ENCODE data around the gene FRMD3.

The FRMD3 gene

GRCh38 chr9:83327323-83327722, 210.9 kb downstream of the FRMD3 start:
- TF ChIP-seq CTCF (IDR thresholded peaks at IDR 0.05; ENCODE audit: insufficient read depth, low read length, poor library complexity, severe bottlenecking) = no peak
- Histone ChIP-seq H3K4me3 (replicated peaks; ENCODE audit: low read depth, low read length) (no peak overlapping the region), H3K27me3 (replicated peaks; ENCODE audit: control insufficient read depth, insufficient read depth, low read length) (no peaks in the 10 kb centered on the region; the same call in 1 of the 2 replicates), H3K36me3 (ENCODE audit: control insufficient read depth, insufficient read depth, low read length) (no peaks in the 10 kb centered on the region)
- no peak for DNase-seq (ENCODE audit: extremely low read depth, insufficient read length)

- no peak for TF ChIP-seq CTCF (IDR thresholded peaks at IDR 0.05; ENCODE audit: insufficient read depth, low read length, poor library complexity, severe bottlenecking)
- H3K4me3 ChIP-seq (replicated peaks; ENCODE audit: low read depth, low read length) = no peak overlapping the region
- H3K36me3 ChIP-seq (ENCODE audit: control insufficient read depth, insufficient read depth, low read length) = no peaks in the 10 kb centered on the region
- DNase-seq (ENCODE audit: extremely low read depth, insufficient read length) = no peak
- no peaks in the 10 kb centered on the region for H3K27me3 ChIP-seq (replicated peaks; ENCODE audit: control insufficient read depth, insufficient read depth, low read length)
Observed at GRCh38 chr9:83323148-83323547, 215.1 kb downstream of the FRMD3 start.

- no peak for TF ChIP-seq CTCF (IDR thresholded peaks at IDR 0.05; ENCODE audit: insufficient read depth, low read length, poor library complexity, severe bottlenecking)
- no peak for DNase-seq (ENCODE audit: extremely low read depth, insufficient read length)
- Histone ChIP-seq H3K27me3 (replicated peaks; ENCODE audit: control insufficient read depth, insufficient read depth, low read length) (no peaks in the 10 kb centered on the region), H3K4me3 (replicated peaks; ENCODE audit: low read depth, low read length) (no peak overlapping the region), H3K36me3 (ENCODE audit: control insufficient read depth, insufficient read depth, low read length) (no peaks in the 10 kb centered on the region)
Observed at GRCh38 chr9:83322438-83322837, 215.8 kb downstream of the FRMD3 start.

- DNase-seq (ENCODE audit: extremely low read depth, insufficient read length) = no peak
- Histone ChIP-seq H3K36me3 (ENCODE audit: control insufficient read depth, insufficient read depth, low read length) (no peaks in the 10 kb centered on the region), H3K4me3 (replicated peaks; ENCODE audit: low read depth, low read length) (no peak overlapping the region), H3K27me3 (replicated peaks; ENCODE audit: control insufficient read depth, insufficient read depth, low read length) (no peaks in the 10 kb centered on the region)
- no peak for TF ChIP-seq CTCF (IDR thresholded peaks at IDR 0.05; ENCODE audit: insufficient read depth, low read length, poor library complexity, severe bottlenecking)
Observed at GRCh38 chr9:83317244-83317643, 221.0 kb downstream of the FRMD3 start.

- Histone ChIP-seq H3K4me3 (replicated peaks; ENCODE audit: low read depth, low read length) (no peak overlapping the region), H3K27me3 (replicated peaks; ENCODE audit: control insufficient read depth, insufficient read depth, low read length) (no peaks in the 10 kb centered on the region), H3K36me3 (ENCODE audit: control insufficient read depth, insufficient read depth, low read length) (no peaks in the 10 kb centered on the region)
- TF ChIP-seq CTCF (IDR thresholded peaks at IDR 0.05; ENCODE audit: insufficient read depth, low read length, poor library complexity, severe bottlenecking) = no peak
- no peak for DNase-seq (ENCODE audit: extremely low read depth, insufficient read length)
Observed at GRCh38 chr9:83315649-83316048, 222.6 kb downstream of the FRMD3 start.

GRCh38 chr9:83313781-83314180, 224.4 kb downstream of the FRMD3 start:
- DNase-seq (ENCODE audit: extremely low read depth, insufficient read length) = no peak
- H3K4me3 ChIP-seq (replicated peaks; ENCODE audit: low read depth, low read length) = no peak overlapping the region
- H3K27me3 ChIP-seq (replicated peaks; ENCODE audit: control insufficient read depth, insufficient read depth, low read length) = no peaks in the 10 kb centered on the region
- no peak for TF ChIP-seq CTCF (IDR thresholded peaks at IDR 0.05; ENCODE audit: insufficient read depth, low read length, poor library complexity, severe bottlenecking)
- no peaks in the 10 kb centered on the region for H3K36me3 ChIP-seq (ENCODE audit: control insufficient read depth, insufficient read depth, low read length)

Measured in GM06990 (cell line).